GM19351 (cell line): ENCODE measurements around the gene NBPF11.
A peak's percentile ranks its signal among the peaks of the same experiment; 100 is the strongest.
"Not testable (repeated sequence)": the region's sequence is repeated elsewhere in the genome, so short reads cannot be mapped to it uniquely, and the experiment has no call there.

ENCODE experiments used
- ATAC-seq: cut with Tn5 transposase; IDR thresholded peaks from one replicate; pipeline ENCODE4 v1.9.1; 2021; ENCODE audit warnings: mild to moderate bottlenecking, moderate library complexity; ENCODE audit not compliant: unreplicated experiment

The NBPF11 gene, protein sequence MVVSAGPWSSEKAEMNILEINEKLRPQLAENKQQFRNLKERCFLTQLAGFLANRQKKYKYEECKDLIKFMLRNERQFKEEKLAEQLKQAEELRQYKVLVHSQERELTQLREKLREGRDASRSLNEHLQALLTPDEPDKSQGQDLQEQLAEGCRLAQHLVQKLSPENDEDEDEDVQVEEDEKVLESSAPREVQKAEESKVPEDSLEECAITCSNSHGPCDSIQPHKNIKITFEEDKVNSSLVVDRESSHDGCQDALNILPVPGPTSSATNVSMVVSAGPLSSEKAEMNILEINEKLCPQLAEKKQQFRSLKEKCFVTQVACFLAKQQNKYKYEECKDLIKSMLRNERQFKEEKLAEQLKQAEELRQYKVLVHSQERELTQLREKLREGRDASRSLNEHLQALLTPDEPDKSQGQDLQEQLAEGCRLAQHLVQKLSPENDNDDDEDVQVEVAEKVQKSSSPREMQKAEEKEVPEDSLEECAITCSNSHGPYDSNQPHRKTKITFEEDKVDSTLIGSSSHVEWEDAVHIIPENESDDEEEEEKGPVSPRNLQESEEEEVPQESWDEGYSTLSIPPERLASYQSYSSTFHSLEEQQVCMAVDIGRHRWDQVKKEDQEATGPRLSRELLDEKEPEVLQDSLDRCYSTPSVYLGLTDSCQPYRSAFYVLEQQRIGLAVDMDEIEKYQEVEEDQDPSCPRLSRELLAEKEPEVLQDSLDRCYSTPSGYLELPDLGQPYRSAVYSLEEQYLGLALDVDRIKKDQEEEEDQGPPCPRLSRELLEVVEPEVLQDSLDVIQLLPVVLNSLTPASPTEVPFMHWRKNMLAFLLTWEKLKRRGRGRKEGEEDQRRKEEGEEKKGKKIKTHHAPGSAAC

GRCh38 chr1:148151911-148152656 is at the start of gene NBPF11:
Gene NBPF11 (minus strand): TSS chr1:148152281. CDS start chr1:148127003, 25,278 bp downstream.
- peak; percentile 78 for ATAC-seq

GRCh38 chr1:148197396-148197795 is 45.3 kb upstream of the NBPF11 start:
- peak; percentile 30 for ATAC-seq

DNA sequence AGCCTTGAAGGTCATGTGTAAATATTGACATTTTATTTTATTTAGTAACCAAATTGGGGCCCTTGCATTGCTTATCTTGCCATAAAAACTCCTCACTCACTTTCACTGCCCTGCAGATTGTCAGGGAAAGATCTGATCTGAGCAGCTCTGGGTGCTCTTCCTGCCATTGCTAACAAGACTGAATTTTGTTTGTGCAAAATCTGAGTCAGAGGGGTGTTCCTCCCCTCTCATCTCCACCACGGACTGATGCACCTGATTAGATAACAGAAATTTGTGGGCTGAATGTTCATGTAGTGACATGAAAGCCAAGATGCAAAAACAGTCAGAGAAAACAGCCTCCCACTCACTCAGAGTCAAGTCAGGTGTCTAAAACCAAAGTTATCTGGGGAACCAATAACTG is 44.9 kb upstream of the NBPF11 start:
- peak; percentile 73 for ATAC-seq

- not testable (repeated sequence) for ATAC-seq
Measured at GRCh38 chr1:148195115-148195514, 43.0 kb upstream of the NBPF11 start.

DNA sequence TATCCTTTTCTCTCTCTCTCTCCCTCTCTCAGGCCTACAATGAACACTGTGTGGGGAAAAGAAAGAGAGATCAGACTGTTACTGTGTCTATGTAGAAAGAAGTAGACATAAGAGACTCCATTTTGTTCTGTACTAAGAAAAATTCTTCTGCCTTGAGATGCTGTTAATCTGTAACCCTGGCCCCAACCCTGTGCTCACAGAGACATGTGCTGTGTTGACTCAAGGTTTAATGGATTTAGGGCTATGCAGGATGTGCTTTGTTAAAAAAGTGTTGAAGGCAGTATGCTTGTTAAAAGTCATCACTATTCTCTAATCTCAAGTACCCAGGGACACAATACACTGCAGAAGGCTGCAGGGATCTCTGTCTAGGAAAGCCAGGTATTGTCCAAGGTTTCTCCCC is 36.7 kb upstream of the NBPF11 start:
- ATAC-seq: not testable (repeated sequence)

DNA sequence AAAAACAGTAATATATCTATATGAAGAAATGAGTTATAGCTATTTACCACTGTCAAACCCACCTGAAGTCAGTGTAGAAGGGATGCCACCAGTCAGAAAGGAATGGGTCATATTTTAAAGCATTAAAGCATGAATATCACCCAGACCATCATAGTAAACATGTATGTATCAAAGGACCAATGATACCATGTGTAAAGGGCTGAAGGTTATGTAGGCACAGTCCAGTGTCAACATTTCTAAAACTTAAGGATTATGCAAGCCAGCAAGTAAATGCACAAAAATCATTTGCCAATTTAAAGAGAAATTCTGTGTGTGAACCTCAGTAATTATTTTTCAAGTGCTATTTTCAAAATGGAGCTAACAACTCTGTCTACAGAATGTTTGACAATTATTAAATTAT is 26.6 kb upstream of the NBPF11 start:
- not testable (repeated sequence) for ATAC-seq

GRCh38 chr1:148175414-148175813 is 23.3 kb upstream of the NBPF11 start:
- ATAC-seq: not testable (repeated sequence)

DNA sequence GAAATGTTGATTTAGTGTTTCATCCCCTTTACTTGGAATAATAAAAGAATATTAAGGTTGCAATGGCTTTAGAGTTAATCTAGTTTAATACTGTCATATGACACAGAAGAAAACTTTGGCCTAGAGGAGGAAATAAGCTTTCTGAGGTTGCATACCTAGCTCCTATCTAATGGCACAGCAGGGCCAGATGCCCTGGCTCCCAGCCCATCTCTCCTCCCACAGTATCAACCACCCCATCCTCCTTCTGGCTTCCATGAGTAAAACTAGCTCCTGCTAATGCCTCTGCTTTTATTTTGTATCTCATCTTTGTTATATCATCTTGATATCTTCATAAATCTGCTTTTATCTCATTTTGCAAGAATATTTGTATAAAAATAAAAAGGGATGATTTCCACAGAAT is 19.9 kb upstream of the NBPF11 start:
- ATAC-seq: not testable (repeated sequence)

DNA sequence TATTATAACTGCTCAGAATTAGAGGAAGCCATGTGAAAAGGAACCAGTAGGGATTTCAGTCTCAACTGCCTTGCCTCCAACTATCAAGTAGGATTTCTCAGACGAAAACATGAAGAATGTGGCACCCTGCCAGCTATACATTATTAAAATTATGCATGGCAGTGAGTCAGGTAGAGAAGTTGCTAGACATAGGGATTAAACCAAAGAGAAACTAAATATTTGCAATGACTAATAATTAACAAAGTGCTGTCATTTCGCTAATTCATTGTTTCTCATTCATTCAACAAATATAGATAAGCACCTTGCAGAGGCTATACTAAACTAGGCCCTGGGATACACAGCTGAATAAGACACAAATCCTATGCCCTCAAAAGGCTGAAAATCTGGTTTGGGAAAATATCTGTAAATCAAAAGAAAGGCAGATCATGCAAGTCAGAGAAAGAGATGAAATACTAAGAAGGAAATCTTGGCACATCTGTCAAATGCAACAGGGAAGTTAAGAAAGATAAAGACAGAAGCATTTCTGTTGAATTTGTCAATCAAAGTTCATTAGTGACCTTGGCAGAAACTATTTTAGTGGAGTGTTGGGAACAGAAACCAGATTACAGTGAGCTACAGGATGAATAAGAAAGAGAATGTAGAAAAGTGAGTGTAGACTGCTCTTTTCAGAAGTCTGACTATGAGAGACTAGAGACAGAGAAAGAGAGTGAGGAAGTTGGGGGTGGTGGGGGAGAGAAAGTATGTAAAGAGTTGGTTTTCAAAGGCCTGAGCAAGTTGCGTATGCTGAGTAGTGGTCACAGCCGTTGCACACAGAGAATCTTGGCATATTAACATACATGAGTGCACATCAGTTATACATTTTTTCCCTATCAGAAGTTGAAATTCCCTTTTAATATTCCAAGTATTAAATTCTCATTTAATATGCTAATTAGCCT is 14.7 kb upstream of the NBPF11 start:
- ATAC-seq: peak; percentile 45

DNA sequence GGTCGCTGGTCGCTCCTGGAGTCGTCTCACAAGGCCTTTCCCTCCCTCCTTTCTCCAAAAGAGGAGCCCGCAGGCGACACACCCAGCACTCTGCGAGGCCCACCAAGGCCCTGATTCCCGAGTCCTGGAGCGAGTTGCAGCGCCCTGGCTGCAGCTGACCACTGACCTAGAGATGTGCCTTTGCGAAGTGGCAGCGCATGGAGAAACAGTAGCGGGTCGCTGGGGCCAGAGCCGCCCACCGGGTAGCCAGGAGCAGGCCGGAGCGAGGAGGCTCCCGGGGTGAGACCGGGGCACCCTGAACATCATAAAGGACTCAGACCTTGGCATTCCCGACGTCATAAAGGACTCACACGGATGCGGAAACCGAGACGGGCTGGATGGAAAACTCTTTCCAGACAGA is 10.3 kb upstream of the NBPF11 start:
- ATAC-seq: no peak

DNA sequence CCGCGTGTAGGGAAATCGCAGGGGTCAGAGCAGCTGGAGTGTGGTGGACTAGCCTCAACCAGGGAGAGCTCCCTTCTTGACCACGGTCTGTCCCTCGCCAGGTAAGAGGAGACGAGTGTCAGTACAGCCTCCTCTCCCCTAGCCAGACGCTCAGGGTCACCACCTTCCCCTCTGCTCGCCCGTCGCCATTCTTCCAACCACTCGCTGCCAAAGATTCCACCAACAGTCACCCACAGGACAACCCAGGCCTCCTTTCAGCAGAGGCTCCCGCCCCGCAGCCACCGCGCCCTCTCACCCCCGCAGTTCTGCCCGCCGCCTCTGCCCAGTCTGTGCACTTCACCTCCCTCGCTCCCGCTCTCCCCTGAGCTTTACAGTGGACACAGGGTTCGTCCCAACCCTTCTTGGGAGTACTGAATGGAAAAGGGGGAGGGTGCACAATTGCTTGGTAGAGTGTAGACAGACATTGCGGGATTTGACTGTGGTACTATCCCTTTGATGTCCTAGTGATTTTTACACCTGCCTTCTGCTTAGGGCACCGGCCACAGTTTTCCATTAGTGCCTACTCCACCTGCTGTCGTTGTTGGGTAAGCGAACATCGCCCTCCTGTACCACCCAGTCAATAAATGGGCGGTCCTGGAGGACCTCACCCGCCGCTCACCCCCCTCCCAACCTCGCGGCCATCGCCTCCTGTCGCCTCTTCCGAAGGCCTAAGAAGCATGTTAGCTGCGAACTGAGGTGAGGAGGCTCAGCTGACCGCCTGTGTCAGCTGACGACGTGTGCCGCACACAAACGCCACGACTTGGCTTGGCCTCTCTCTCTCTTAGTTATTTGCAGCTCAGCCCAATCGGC is 9.2 kb upstream of the NBPF11 start:
- ATAC-seq: no peak

- ATAC-seq: no peak
Measured at GRCh38 chr1:148160343-148161052, 8.4 kb upstream of the NBPF11 start.

GRCh38 chr1:148160048-148160342 is 7.9 kb upstream of the NBPF11 start:
- ATAC-seq: no peak

DNA sequence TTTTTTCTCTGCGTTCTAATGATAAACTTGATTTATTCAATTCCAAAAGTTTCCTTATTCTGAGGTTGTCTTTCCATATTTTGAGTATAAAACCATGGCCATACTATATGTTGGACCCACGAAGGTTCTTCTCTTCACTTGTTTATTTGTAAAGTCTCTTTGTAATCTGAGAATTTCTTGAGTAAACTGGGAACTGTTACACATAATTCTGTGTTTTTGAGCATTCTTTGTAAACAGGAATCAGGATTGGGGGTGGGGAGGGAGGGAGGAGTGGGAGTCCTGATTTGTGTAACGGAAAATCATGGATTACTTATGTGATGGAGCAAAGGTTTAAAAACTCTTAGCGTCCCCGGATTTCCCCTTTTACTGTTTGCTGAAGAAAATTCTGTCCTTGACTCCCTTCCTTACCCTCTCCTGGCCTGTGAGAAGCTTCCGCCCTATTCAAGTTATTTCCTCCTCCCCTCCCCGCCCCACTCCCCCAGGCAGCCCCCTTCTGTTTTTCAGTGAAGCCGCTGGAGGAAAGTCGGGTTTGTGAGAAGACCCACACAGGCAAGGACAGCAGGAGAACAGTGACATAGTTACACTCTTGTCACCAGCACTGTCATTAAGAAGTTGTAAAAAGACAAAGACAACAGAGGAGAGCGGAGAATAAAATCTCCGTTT is 6.4 kb upstream of the NBPF11 start:
- ATAC-seq: no peak

DNA sequence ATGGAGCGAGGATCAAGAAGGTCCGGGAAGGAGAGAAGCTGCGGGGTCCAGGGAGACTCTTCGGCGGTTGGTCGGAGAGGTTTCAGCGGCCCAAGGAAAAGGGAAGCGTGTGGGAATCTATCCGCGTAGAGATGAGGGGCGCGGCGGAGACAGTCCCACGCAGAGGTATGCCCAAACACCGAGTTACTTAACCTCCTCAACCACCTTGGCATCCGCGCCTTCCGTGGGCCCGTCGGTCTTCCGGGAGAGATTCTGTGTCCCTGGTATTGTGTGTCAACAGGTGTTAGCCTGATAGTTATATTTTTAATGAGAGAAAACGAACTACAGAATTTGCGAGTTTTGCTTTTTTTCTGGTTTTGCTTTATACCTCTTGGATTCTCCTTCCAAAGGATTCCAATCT is 5.7 kb upstream of the NBPF11 start:
- ATAC-seq: not testable (repeated sequence)

- peak; percentile 41 for ATAC-seq
Measured at GRCh38 chr1:148155494-148156275, 3.6 kb upstream of the NBPF11 start.

DNA sequence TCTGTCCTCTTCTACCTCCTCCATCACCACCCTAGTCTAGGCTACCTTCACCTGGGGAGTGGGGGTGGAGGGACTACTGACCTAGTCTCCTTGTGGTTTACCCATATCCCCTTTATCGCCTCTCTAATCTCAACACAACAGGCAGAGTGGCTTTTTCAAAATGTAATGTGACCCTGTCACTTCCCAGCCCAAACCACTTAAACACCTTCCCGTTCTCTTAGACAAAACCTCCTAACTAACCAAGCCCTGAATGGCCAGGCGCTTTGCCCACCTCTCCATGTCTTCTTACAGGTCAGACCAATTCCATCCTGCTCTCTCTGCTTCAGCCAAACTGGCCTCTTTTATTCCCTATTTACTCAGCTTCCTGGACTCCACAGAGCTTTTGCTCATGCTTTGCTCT is 714 bp upstream of the NBPF11 start:
- not testable (repeated sequence) for ATAC-seq
